T-helper 17 cell (primary cell): Measurements from ENCODE around the gene SLC30A3. TPM values are rescaled to one million over a fixed set of nuclear protein-coding genes. Genes with fewer than 3 reads are reported as not detected.

Experiments used
- ATAC-seq: fragments of 150-1000 bp; cut with Tn5 transposase; 2 replicates; pipeline ENCODE4 v1.10.0; 2021; ENCODE audit warnings: mild to moderate bottlenecking, moderate library complexity
- DNase-seq, 3 donors: peaks; one replicate each; pipeline versions ENCODE4 v3.0.0 to v3.0.0-alpha.2; 2020 to 2021
- H3K9me3 ChIP-seq: one replicate; pipeline ENCODE4 v1.7.0; 2013; ENCODE audit warnings: low read length, mild to moderate bottlenecking; ENCODE audit not compliant: control insufficient read depth, poor library complexity, severe bottlenecking
- H3K27ac Mint-ChIP-seq: one replicate; pipeline ENCODE4 v1.8.0; 2022; ENCODE audit warnings: mild to moderate bottlenecking, moderate library complexity, mixed read lengths
- H3K27me3 Mint-ChIP-seq: one replicate; pipeline ENCODE4 v1.8.0; 2022; ENCODE audit warnings: mixed read lengths
- H3K36me3 Mint-ChIP-seq: one replicate; pipeline ENCODE4 v1.8.0; 2022; ENCODE audit warnings: low read depth, mixed read lengths
- H3K4me1 Mint-ChIP-seq: one replicate; pipeline ENCODE4 v1.8.0; 2022; ENCODE audit warnings: mild to moderate bottlenecking, mixed read lengths
- H3K4me3 Mint-ChIP-seq: one replicate; pipeline ENCODE4 v1.8.0; 2022; ENCODE audit warnings: mild to moderate bottlenecking, moderate library complexity, mixed read lengths
- total RNA-seq, 4 donors: library from RNA in 2 of 4; stranded (reverse) in 2 of 4; gene quantifications; one replicate each; pipeline ENCODE4 v1.2.3 and lab custom pipeline; 2022 to 2026

Gene SLC30A3
- total RNA-seq, 2 donors from 2014 or later, result 0.13 TPM; not detected in 1

- no peaks in the 10 kb centered on the region for H3K27me3 Mint-ChIP-seq
- peak overlapping the region; percentile 99 for H3K4me3 Mint-ChIP-seq
- no peak for ATAC-seq
- H3K36me3 Mint-ChIP-seq, result peaks cover 12% of the 10 kb centered on the region
- no peak for DNase-seq
- H3K9me3 ChIP-seq, result no peaks in the 10 kb centered on the region
- peaks cover 34% of the 10 kb centered on the region for H3K4me1 Mint-ChIP-seq
- peak overlapping the region; percentile 99 for H3K27ac Mint-ChIP-seq
Observed at GRCh38 chr2:27211241-27211942, 51.5 kb downstream of the SLC30A3 start.

- ATAC-seq (no peak), DNase-seq (no peak)
- no peaks in the 10 kb centered on the region for H3K9me3 ChIP-seq
- Mint-ChIP-seq H3K27me3 (no peaks in the 10 kb centered on the region), H3K4me1 (peaks cover 42% of the 10 kb centered on the region), H3K36me3 (peaks cover 16% of the 10 kb centered on the region), H3K4me3 (no peak overlapping the region), H3K27ac (peak overlapping the region; percentile 24)
Observed at GRCh38 chr2:27209621-27210401, 53.0 kb downstream of the SLC30A3 start.

- Mint-ChIP-seq H3K27ac (no peak overlapping the region), H3K27me3 (no peaks in the 10 kb centered on the region), H3K4me1 (peaks cover 49% of the 10 kb centered on the region), H3K4me3 (no peak overlapping the region), H3K36me3 (peaks cover 14% of the 10 kb centered on the region)
- H3K9me3 ChIP-seq, result no peaks in the 10 kb centered on the region
- no peak for DNase-seq
- ATAC-seq, result no peak
Observed at GRCh38 chr2:27208486-27209050, 54.3 kb downstream of the SLC30A3 start.

- Mint-ChIP-seq H3K27ac (peak overlapping the region; percentile 92), H3K27me3 (no peaks in the 10 kb centered on the region), H3K4me1 (peaks cover 40% of the 10 kb centered on the region), H3K4me3 (peak overlapping the region; percentile 15), H3K36me3 (peaks cover 14% of the 10 kb centered on the region)
- H3K9me3 ChIP-seq, result no peaks in the 10 kb centered on the region
- ATAC-seq, result no peak
- no peak for DNase-seq
Observed at GRCh38 chr2:27206346-27206745, 56.5 kb downstream of the SLC30A3 start.

GRCh38 chr2:27205206-27205605, 57.6 kb downstream of the SLC30A3 start:
- no peak for ATAC-seq
- no peak for DNase-seq
- peaks cover 37% of the 10 kb centered on the region for H3K4me1 Mint-ChIP-seq
- peak overlapping the region; percentile 92 for H3K27ac Mint-ChIP-seq
- H3K36me3 Mint-ChIP-seq, result peaks cover 15% of the 10 kb centered on the region
- peak overlapping the region; percentile 79 for H3K4me3 Mint-ChIP-seq
- no peaks in the 10 kb centered on the region for H3K27me3 Mint-ChIP-seq
- H3K9me3 ChIP-seq, result no peaks in the 10 kb centered on the region

- Mint-ChIP-seq H3K4me1 (peaks cover 31% of the 10 kb centered on the region), H3K4me3 (peak overlapping the region; percentile 47), H3K27me3 (no peaks in the 10 kb centered on the region), H3K27ac (peak overlapping the region; percentile 92), H3K36me3 (peaks cover 17% of the 10 kb centered on the region)
- ATAC-seq (peak; percentile 36), DNase-seq (no peak)
- no peaks in the 10 kb centered on the region for H3K9me3 ChIP-seq
Observed at GRCh38 chr2:27204566-27204965, 58.3 kb downstream of the SLC30A3 start.

- H3K4me3 Mint-ChIP-seq, result no peak overlapping the region
- H3K27me3 Mint-ChIP-seq, result no peaks in the 10 kb centered on the region
- ATAC-seq, result no peak
- H3K4me1 Mint-ChIP-seq, result peaks cover 28% of the 10 kb centered on the region
- no peak for DNase-seq
- H3K27ac Mint-ChIP-seq, result peak overlapping the region; percentile 92
- no peaks in the 10 kb centered on the region for H3K9me3 ChIP-seq
- H3K36me3 Mint-ChIP-seq, result peaks cover 18% of the 10 kb centered on the region
Observed at GRCh38 chr2:27203741-27204140, 59.1 kb downstream of the SLC30A3 start.

Other genes with a start within 250 kb of the SLC30A3 start
- 10 to 100 TPM; 42.4 to 47.3 TPM for gene TMEM214, start 230.1 kb downstream of the SLC30A3 start, total RNA-seq
- 10 to 100 TPM in 1 of 2 donors, 1 to 10 TPM in 1; 8.9 to 10.7 TPM for gene AGBL5, start 211.4 kb downstream of the SLC30A3 start, total RNA-seq
- 100 to 1,000 TPM; 284 to 371 TPM for gene OST4, start 191.4 kb downstream of the SLC30A3 start, total RNA-seq
- 1 to 10 TPM in 1 of 2 donors, under 1 TPM in 1; 0.32 to 1.7 TPM for gene EMILIN1, start 184.4 kb downstream of the SLC30A3 start, total RNA-seq
- 1 to 10 TPM; 4.5 to 5.4 TPM for gene KHK, start 176.3 kb downstream of the SLC30A3 start, total RNA-seq
- not detected for gene CGREF1, start 143.9 kb downstream of the SLC30A3 start, total RNA-seq
- under 1 TPM; 0.65 to 0.94 TPM for gene ABHD1, start 139.2 kb downstream of the SLC30A3 start, total RNA-seq
- gene PREB, start 128.4 kb downstream of the SLC30A3 start, total RNA-seq, result 10 to 100 TPM; 25.6 to 27.1 TPM
- not detected for gene PRR30, start 123.6 kb downstream of the SLC30A3 start, total RNA-seq
- not detected for gene TCF23, start 114.0 kb downstream of the SLC30A3 start, total RNA-seq
- 10 to 100 TPM; 59.7 to 76.8 TPM for gene ATRAID, start 51.0 kb downstream of the SLC30A3 start, total RNA-seq
- gene SLC5A6, start 50.8 kb downstream of the SLC30A3 start, total RNA-seq, result 100 to 1,000 TPM; 147 to 190 TPM
- 10 to 100 TPM; 27.2 to 30.0 TPM for gene CAD, start 45.7 kb downstream of the SLC30A3 start, total RNA-seq
- gene DNAJC5G, start 12.4 kb upstream of the SLC30A3 start, total RNA-seq, result not detected
- gene TRIM54, start 19.4 kb upstream of the SLC30A3 start, total RNA-seq, result not detected
- gene UCN, start 45.4 kb upstream of the SLC30A3 start, total RNA-seq, result 1 to 10 TPM; 1.5 to 1.6 TPM
- gene MPV17, start 60.0 kb upstream of the SLC30A3 start, total RNA-seq, result 10 to 100 TPM; 46.5 to 48.6 TPM
- gene GTF3C2, start 93.7 kb upstream of the SLC30A3 start, total RNA-seq, result 10 to 100 TPM; 52.2 to 70.2 TPM
- 10 to 100 TPM; 29.8 to 33.2 TPM for gene EIF2B4, start 107.3 kb upstream of the SLC30A3 start, total RNA-seq
- 10 to 100 TPM; 75.7 to 80.3 TPM for gene SNX17, start 107.6 kb upstream of the SLC30A3 start, total RNA-seq
- gene ZNF513, start 117.7 kb upstream of the SLC30A3 start, total RNA-seq, result 10 to 100 TPM; 22.4 to 24.6 TPM
- 10 to 100 TPM; 43.6 to 50.2 TPM for gene PPM1G, start 146.5 kb upstream of the SLC30A3 start, total RNA-seq
- 100 to 1,000 TPM; 138 to 150 TPM for gene NRBP1, start 165.6 kb upstream of the SLC30A3 start, total RNA-seq
- gene KRTCAP3, start 179.3 kb upstream of the SLC30A3 start, total RNA-seq, result 10 to 100 TPM in 1 of 2 donors, 1 to 10 TPM in 1; 9.1 to 13.6 TPM
- gene IFT172, start 226.7 kb upstream of the SLC30A3 start, total RNA-seq, result 10 to 100 TPM in 1 of 2 donors, 1 to 10 TPM in 1; 7.2 to 14.1 TPM
- not detected for gene FNDC4, start 232.2 kb upstream of the SLC30A3 start, total RNA-seq
- not detected for gene GCKR, start 233.8 kb upstream of the SLC30A3 start, total RNA-seq